Right lobe of liver (tissue), 4 donors: Measurements from ENCODE around the gene SERPINE1.

ENCODE experiments used
- CTCF ChIP-seq, 4 donors: fragments of 200-600 bp in 3 of 4; fragments of 450-650 bp in 1 of 4; IDR thresholded peaks; one replicate each; pipeline versions ENCODE4 v1.5.1 to v1.8.0; 2016 to 2022; ENCODE audit warnings: antibody characterized with exemption in 4 of 4, mild to moderate bottlenecking in 2 of 4
- POLR2A ChIP-seq: fragments of 450-650 bp; IDR thresholded peaks from one replicate; pipeline ENCODE4 v1.6.1; 2017; ENCODE audit warnings: antibody characterized with exemption, mild to moderate bottlenecking
- donor health status: DM: no; HTN: no; CAD: no.
- donor health status: DM: no; HTN: no; CAD: no.
- donor health status: DM: no; HTN: yes; CAD: no.

- TF ChIP-seq POLR2A (no peak), CTCF (IDR thresholded peaks at IDR 0.05) (no peak)
These were observed 52.2 kb downstream of the SERPINE1 start for GRCh38 chr7:101179117-101179516.
